Activated CD8-positive, alpha-beta memory T cell treated with anti-CD3 and anti-CD28 coated beads for 36 hours (primary cell): ENCODE results near the gene TEAD1. TPM values are rescaled to one million over a fixed set of nuclear protein-coding genes. Genes with fewer than 3 reads are reported as not detected.

Experiments used
- CTCF ChIA-PET: fragments of 350-600 bp; sonication (Branson Sonifier 250); formaldehyde crosslinking; loops from one replicate; lab custom pipeline; 2021; ENCODE audit warnings: antibody characterized with exemption; lab: Charles Lee
- POLR2A ChIA-PET: fragments of 350-600 bp; sonication (Branson Sonifier 250); formaldehyde crosslinking; loops from one replicate; lab custom pipeline; 2021; ENCODE audit warnings: antibody characterized with exemption; lab: Charles Lee
- total RNA-seq, 2 experiments: library from RNA; stranded (reverse); gene quantifications; one replicate each; pipeline ENCODE4 v1.2.3, GENCODE V29; 2021

Gene TEAD1
- total RNA-seq, 2 experiments from 2014 or later: 0.46 to 0.59 TPM

- POLR2A ChIA-PET: no interaction called here
- CTCF ChIA-PET: no interaction called here
Measured at GRCh38 chr11:12925520-12925919, 251.3 kb downstream of the TEAD1 start.

DNA sequence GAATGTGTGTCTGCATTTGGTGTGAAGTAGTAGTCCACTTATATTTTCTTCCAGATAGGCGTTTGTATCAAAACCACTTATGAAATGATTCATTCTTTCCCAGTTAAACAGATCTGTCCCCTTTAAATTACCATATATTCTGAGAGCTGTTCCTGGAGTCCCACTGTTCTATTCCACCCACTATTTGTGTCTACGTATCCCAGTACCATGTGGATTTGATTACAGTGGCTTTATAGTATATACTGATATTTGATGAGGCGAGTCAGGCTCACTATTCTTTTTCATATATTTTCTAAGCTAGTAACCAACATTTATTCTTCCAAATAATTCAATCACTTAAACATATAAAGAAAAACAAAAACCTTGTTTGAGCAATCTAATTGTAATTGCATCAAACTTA, 253.0 kb downstream of the TEAD1 start:
- ChIA-PET CTCF (no interaction called here), POLR2A (no interaction called here)

GRCh38 chr11:12927886-12928285, 253.7 kb downstream of the TEAD1 start:
- POLR2A ChIA-PET: no interaction called here
- CTCF ChIA-PET: no interaction called here

GRCh38 chr11:12930850-12931249, 256.6 kb downstream of the TEAD1 start:
- CTCF ChIA-PET: no interaction called here
- POLR2A ChIA-PET: no interaction called here

DNA sequence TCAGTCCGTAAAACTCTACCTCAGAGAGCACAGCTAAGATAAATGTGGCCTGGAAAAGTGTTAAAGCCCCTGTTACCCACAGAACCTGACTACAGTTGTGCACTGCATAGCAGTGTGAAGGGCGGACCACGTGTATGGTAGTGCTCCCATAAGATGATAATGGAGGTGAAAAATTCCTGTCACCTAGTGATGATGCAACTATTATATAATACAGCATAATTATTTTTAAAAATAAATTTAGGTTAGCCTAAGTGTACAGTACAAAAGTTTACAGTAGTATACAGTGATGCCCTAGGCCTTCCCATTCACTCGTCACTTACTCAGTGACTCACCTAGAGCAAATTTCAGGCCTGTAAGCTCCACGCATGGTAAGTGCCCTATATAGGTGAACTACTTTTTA, 258.3 kb downstream of the TEAD1 start:
- POLR2A ChIA-PET: no interaction called here
- CTCF ChIA-PET: no interaction called here

DNA sequence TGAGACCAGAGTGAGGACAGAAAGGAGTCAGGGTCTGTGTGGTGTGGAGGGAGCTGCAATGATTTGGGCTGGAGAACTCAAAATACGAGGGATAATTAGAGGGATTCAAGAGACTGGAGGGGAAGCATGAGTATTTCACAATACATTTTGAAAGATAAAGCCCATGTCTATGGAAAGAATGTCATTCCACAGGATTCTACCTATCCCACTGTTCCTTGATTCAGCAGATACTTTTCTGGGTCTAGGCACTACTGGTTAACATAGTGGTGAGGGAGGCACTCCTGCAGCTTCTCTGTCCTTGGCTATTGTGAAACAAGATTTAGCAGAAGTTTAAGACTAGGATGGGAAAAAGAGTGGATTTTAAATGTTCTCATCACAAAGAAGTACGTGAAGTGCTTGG, 262.0 kb downstream of the TEAD1 start:
- ChIA-PET POLR2A (no interaction called here), CTCF (interaction anchor here (0.6 kb wide), 1 partner anchor 478 kb away, joined by 3 read pairs; no protein-coding TSS in a partner anchor)

DNA sequence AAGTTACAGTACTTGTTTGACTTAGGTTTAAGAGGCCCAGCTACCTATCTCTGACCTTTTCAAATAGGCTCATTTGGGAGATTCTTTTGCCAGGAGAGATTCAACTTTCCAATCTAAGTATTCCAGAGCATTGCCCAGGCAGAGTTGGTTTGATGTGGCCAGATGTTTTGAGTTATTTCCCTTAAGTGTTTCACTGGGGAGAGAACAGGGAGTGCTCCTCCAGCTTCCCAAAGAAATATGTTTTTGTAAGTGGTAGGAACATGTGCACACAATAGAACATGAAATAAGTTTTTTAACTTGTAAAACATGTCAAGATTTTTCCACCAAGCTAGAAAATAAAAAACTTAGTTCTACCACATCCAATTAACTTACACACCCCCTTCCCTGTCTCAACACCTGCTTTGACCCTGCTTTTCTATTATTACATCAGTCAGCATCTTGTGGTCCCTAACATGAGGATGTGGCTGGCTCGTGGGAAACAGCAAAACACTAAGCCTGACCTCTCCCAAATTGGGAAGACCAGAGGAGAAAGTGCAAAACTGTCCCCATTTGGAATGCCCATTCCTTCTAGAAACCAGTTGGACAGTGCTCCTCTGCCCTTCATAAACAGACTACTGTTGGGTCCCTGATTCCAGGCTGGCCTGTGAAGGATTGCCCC, 264.5 kb downstream of the TEAD1 start:
- POLR2A ChIA-PET: no interaction called here
- CTCF ChIA-PET: interaction anchor here (0.5 kb wide), 1 partner anchor 417 kb away, joined by 3 read pairs; no protein-coding TSS in a partner anchor

DNA sequence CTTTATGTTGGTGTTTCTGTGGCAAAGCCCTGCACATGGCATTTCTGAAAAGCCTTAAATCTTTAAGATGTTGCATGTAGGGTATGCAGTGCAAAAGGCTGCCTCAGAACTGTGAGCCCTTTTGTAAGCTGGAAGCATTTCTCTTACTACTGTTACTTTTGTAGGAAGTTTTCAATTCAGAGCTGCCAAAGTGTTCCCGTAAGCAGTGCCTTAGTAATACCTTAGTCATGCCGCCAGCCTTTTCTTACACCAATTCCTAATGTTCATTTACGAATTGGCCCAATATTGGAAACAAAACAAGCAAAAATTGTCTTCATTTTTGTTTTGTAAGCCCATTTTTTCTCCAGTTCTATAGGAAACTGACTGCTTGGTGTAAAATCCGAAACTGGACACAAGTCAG, 267.4 kb downstream of the TEAD1 start:
- ChIA-PET CTCF (no interaction called here), POLR2A (no interaction called here)

GRCh38 chr11:12942157-12942556, 267.9 kb downstream of the TEAD1 start:
- ChIA-PET POLR2A (no interaction called here), CTCF (no interaction called here)

DNA sequence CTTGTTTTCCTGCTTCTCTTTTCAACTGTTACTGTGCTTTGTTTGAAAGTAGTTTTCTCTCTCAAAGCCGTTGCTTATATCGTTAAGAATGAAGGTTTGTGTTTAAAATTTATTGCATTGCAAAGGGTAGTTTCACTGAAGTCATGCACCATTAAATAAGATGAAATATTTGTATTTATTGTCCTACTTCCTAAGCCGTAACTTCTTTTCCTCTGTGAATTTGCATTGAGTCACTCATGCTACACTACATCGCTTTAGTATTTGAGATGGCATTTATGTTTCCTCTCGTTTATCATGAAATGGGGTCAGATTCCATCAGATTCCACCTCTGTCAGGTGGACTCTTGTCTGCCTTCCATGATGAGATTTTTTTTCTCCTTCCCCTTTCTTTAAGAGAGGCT, 269.1 kb downstream of the TEAD1 start:
- CTCF ChIA-PET: no interaction called here
- POLR2A ChIA-PET: no interaction called here

DNA sequence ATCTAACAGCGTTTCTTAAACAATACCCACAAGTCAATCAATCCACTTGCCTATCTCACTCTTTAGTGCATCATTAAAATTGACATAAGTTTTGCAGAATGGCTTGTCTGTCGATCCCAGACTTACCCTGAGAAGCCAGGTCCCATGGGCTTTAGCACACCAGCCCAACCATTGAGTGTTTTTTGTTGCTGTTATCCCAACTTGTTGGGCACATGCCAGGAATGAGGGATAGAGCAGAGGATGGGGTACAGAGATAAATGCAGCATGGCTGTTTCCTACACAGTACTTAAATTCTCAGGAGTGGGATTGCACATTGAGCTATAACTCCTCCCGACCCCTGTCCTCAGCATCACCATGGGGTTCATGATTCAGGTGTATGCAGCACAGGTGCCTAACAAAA, 270.7 kb downstream of the TEAD1 start:
- ChIA-PET POLR2A (no interaction called here), CTCF (no interaction called here)

- POLR2A ChIA-PET: no interaction called here
- CTCF ChIA-PET: no interaction called here
Measured at GRCh38 chr11:12949453-12949852, 275.2 kb downstream of the TEAD1 start.

DNA sequence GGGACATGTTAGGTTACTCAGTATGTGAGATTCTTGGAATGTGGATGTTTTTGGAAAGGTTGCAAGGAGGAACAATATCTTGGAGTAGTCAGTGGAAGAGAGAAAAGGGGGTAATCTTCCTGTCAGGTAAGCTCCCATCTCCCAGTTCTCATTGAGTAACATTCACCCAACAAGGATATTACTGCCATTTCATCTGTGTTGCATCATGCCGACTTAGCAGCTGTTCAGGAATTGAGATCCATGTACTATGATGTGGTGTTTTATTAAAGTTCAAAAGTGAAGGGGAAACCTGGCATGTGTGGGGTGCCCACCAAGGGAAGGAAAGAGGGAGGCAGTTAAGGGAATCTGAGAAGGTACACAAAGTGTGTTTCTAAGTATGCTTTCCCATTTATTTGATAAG, 276.4 kb downstream of the TEAD1 start:
- POLR2A ChIA-PET: no interaction called here
- CTCF ChIA-PET: no interaction called here

- ChIA-PET POLR2A (no interaction called here), CTCF (no interaction called here)
Measured at GRCh38 chr11:12951376-12951775, 277.2 kb downstream of the TEAD1 start.

DNA sequence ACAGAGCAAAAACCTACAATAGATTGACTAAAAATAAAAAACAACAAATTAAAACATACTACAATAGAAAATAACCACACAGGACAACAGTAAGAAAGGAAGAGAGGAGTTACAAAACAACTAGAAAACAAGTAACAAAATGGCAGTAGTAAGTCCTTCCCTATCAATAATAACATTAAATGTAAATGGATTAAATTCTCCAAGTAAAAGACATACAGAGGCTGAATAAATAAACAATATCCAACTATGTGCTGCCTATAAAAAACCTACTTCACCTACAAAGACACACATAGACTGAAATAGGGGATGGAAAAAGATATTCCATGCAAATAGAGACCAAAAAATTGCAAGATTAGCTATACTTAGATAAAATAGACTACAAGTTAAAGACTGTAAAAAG, 277.9 kb downstream of the TEAD1 start:
- ChIA-PET CTCF (no interaction called here), POLR2A (no interaction called here)

GRCh38 chr11:12958986-12959385, 284.8 kb downstream of the TEAD1 start:
- POLR2A ChIA-PET: no interaction called here
- CTCF ChIA-PET: no interaction called here

GRCh38 chr11:12961615-12962014, 287.4 kb downstream of the TEAD1 start:
- ChIA-PET CTCF (interaction anchor here (0.6 kb wide), 1 partner anchor 14 kb away, joined by 3 read pairs; no protein-coding TSS in a partner anchor), POLR2A (no interaction called here)

DNA sequence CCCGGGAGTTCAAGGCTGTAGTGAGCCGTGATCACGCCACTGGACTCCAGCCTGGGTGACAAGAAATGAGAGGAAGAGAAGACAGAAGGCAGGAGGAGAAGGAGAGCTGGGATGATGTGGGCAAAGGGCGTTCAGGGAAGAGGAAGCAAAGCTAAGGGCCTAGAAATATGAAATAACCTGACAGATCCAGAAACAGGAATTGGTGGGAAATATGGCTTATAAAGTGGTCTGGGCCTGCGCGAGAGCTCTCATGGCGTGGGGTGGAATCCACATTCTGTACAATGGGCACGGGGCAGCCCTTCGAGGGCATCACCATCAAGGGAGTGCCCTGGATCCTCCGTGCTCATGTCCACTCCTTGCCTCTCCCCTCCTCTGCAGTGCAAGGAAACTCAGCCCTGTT, 288.1 kb downstream of the TEAD1 start:
- POLR2A ChIA-PET: no interaction called here
- CTCF ChIA-PET: no interaction called here

- ChIA-PET CTCF (interaction anchor here (0.7 to 1.1 kb wide), 2 partner anchors 11 to 262 kb away, joined by 3 to 7 read pairs; no protein-coding TSS in a partner anchor), POLR2A (no interaction called here)
Measured at GRCh38 chr11:12963051-12963450, 288.8 kb downstream of the TEAD1 start.

DNA sequence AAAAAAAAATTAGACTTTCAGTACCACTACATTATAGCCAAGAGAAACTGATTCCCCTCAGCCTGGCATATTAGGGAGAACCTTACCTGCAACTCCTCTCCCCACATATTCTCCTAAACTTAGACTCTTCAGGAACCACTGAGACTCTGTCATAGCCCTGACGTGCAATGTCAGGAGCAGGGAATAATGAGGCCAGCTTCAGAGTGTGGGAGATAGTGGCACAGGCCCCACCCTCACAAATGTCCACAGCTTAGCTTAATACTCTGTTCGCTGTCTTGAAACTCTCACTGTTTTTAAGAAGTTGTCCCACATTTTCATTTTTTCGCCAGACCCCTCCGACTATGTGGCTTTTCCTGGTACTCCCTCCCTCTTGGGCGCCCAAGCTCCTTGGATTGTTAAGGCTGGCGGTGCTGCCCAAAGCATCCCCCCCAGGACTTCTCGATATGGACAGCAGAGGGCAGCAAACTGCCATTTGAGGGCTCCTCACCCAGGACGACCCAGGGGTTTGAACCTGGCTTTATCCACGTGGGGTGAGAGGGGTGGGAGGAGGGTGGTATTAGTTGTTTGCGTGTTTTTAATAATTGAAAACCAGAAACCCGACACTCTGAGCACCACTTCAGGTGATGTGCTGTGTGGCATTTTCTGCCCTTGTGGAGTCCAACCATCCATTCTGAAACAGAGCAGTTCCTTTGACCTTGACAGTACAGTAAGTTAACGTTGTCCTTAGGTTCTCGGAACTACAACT, 289.7 kb downstream of the TEAD1 start:
- POLR2A ChIA-PET: no interaction called here

GRCh38 chr11:12964650-12965049, 290.4 kb downstream of the TEAD1 start:
- ChIA-PET POLR2A (no interaction called here), CTCF (interaction anchor here (1.4 to 1.9 kb wide), 2 partner anchors 15 to 380 kb away, joined by 3 to 4 read pairs; no protein-coding TSS in a partner anchor)

More for the DNA sequence above, 289.7 kb downstream of the TEAD1 start:
- CTCF ChIA-PET: interaction anchor here (0.6 to 1.9 kb wide), 5 partner anchors 10 to 381 kb away, joined by 3 to 7 read pairs (median 4); no protein-coding TSS in a partner anchor
